NCI-H1436 (cell line): ENCODE measurements around the gene SPDYE16.
"Not testable (repeated sequence)": the region's sequence is repeated elsewhere in the genome, so short reads cannot be mapped to it uniquely, and the experiment has no call there.

ENCODE experiments used
- DNase-seq: peaks from one replicate; lab custom pipeline; 2025; lab: John Stamatoyannopoulos, UW

The SPDYE16 gene

GRCh38 chr7:76543197-76543596 lies at the start of gene SPDYE16:
SPDYE16 (minus strand) TSS chr7:76543297; CDS start chr7:76541459, 1,838 bp downstream.
- DNase-seq, result not testable (repeated sequence)

- not testable (repeated sequence) for DNase-seq
These were observed 49.6 kb upstream of the SPDYE16 start for GRCh38 chr7:76592694-76593093.

- DNase-seq, result not testable (repeated sequence)
These were observed 48.7 kb upstream of the SPDYE16 start for GRCh38 chr7:76591602-76592304.

GRCh38 chr7:76591033-76591432 lies 47.9 kb upstream of the SPDYE16 start:
- not testable (repeated sequence) for DNase-seq

GRCh38 chr7:76588586-76588985 lies 45.5 kb upstream of the SPDYE16 start:
- DNase-seq, result not testable (repeated sequence)

GRCh38 chr7:76586585-76587315 lies 43.7 kb upstream of the SPDYE16 start:
- not testable (repeated sequence) for DNase-seq

- DNase-seq, result not testable (repeated sequence)
These were observed 40.7 kb upstream of the SPDYE16 start for GRCh38 chr7:76583636-76584281.

- DNase-seq, result not testable (repeated sequence)
These were observed 39.9 kb upstream of the SPDYE16 start for GRCh38 chr7:76582848-76583631.

GRCh38 chr7:76575919-76576655 lies 33.0 kb upstream of the SPDYE16 start:
- not testable (repeated sequence) for DNase-seq

GRCh38 chr7:76575431-76575830 lies 32.3 kb upstream of the SPDYE16 start:
- DNase-seq, result not testable (repeated sequence)

GRCh38 chr7:76572296-76572695 lies 29.2 kb upstream of the SPDYE16 start:
- DNase-seq, result not testable (repeated sequence)

GRCh38 chr7:76570324-76570775 lies 27.3 kb upstream of the SPDYE16 start:
- DNase-seq, result not testable (repeated sequence)

GRCh38 chr7:76568742-76569141 lies 25.6 kb upstream of the SPDYE16 start:
- DNase-seq, result not testable (repeated sequence)

- DNase-seq, result not testable (repeated sequence)
These were observed 24.7 kb upstream of the SPDYE16 start for GRCh38 chr7:76567753-76568152.

GRCh38 chr7:76567311-76567710 lies 24.2 kb upstream of the SPDYE16 start:
- not testable (repeated sequence) for DNase-seq

- not testable (repeated sequence) for DNase-seq
These were observed 21.9 kb upstream of the SPDYE16 start for GRCh38 chr7:76565001-76565400.

- DNase-seq, result not testable (repeated sequence)
These were observed 18.2 kb upstream of the SPDYE16 start for GRCh38 chr7:76561342-76561741.

- DNase-seq, result not testable (repeated sequence)
These were observed 17.1 kb upstream of the SPDYE16 start for GRCh38 chr7:76560157-76560556.

GRCh38 chr7:76559685-76560084 lies 16.6 kb upstream of the SPDYE16 start:
- not testable (repeated sequence) for DNase-seq

GRCh38 chr7:76551992-76552391 lies 8.9 kb upstream of the SPDYE16 start:
- DNase-seq, result not testable (repeated sequence)

- not testable (repeated sequence) for DNase-seq
These were observed 6.8 kb upstream of the SPDYE16 start for GRCh38 chr7:76549855-76550248.
